CD4-positive, alpha-beta T cell treated with Interferon gamma for 1 hour (primary cell): Measurements from ENCODE around the gene EHBP1L1.

Source experiments
- DNase-seq: peaks from one replicate; pipeline ENCODE4 v3.0.0-alpha.2; 2020

The EHBP1L1 gene

DNA sequence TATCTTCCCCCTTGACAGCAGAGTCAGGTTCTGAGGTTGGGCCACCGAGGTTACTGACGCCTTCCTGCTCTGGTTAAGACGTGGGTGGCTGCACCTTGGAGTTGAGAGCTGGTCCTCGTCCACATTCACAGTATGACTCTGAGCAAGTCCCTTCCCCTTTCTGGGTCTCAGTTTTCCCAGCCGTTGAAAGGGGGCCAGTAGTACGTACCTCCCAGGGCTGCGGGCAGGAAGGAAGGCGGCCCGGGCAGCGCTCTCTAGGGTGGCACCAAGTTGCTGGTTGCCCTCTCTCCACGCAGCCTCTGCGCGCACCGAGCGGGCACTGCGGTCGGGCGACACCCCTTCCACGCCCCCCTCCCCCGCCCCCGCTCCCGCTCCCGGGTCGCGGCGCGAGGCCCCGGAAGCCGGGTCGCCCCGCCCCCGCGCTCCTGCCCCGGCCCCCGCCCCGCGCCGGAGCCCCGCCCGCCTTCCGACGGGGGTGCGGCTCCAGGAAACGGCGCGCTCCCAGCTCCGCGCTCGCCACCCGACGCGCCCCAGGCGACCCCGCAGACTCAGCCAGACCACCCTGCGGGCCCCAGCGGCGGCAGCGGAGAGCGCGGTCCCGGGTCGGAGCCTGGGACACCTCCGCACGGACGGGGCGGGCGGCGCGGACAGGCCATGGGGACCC, at the start of gene EHBP1L1:
Gene EHBP1L1 (plus strand): TSS at position 486 of the 664 bp plus-strand sequence. CDS start 250 bp downstream, outside the sequence.
- DNase-seq, result peak; percentile 84

DNA sequence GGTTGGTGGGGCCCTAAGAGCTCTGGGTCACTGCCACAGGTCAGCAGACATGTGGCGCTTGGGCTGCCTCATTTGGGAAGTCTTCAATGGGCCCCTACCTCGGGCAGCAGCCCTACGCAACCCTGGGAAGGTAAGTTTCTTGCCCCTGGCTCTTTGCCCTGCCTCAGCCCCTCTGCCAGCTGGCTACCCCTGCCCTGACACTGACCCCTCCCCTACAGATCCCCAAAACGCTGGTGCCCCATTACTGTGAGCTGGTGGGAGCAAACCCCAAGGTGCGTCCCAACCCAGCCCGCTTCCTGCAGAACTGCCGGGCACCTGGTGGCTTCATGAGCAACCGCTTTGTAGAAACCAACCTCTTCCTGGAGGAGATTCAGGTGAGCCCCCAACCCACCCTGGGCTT, 49.1 kb upstream of the EHBP1L1 start:
- no peak for DNase-seq

- DNase-seq, result no peak
These were observed 47.0 kb upstream of the EHBP1L1 start for GRCh38 chr11:65528819-65529350.

- DNase-seq, result no peak
These were observed 46.2 kb upstream of the EHBP1L1 start for GRCh38 chr11:65529475-65530156.

GRCh38 chr11:65530157-65530496, 45.7 kb upstream of the EHBP1L1 start:
- no peak for DNase-seq

- DNase-seq, result no peak
These were observed 43.3 kb upstream of the EHBP1L1 start for GRCh38 chr11:65532388-65533064.

DNA sequence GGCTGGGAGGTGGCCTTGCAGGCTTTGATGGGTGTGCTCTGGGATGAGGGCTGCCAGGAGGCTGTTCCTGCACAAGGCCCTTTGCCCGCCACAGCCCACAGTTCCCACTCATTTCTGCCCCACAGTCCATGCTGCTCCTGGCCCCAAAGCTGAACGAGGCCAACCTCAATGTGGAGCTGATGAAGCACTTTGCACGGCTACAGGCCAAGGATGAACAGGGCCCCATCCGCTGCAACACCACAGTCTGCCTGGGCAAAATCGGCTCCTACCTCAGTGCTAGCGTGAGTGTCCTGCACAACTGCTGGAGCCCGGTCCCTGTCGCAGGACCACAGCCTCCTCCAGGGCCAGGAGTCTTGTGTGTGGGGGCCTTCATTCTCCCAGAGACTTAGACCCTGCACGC, 40.8 kb upstream of the EHBP1L1 start:
- DNase-seq, result no peak

DNA sequence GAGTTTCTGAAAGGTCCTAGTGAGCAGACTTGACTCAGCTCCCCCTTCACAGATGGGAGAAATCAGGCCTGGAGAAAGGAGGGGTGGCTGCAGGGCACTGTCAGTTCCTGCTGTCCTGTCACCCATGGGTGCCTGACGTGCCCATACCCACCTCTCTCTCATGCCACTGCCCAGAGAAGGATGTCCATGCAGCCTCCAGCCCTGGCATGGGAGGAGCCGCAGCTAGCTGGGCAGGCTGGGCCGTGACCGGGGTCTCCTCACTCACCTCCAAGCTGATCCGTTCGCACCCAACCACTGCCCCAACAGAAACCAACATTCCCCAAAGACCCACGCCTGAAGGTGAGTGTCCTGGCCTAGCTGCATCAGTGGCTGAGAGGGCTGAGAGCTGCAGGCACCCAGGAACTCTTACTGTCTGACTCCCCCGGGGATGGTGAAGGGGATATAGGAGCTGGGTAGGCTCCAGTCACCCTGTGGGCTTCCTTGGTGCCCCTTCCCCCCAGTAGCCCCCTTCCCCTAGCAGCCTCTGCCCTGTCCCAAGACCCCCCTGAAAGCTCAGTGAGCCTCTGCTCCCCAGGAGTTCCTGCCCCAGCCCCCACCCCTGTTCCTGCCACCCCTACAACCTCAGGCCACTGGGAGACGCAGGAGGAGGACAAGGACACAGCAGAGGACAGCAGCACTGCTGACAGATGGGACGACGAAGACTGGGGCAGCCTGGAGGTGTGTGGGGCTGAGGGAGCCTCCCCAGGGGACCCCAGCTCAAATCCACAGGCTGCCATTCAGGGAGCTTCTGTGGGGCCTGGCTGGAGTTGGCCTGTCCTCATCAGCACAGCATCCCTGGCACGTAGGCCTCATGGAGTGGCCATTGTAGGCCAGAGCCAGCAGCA, 39.2 kb upstream of the EHBP1L1 start:
- no peak for DNase-seq

- DNase-seq, result no peak
These were observed 38.6 kb upstream of the EHBP1L1 start for GRCh38 chr11:65537296-65537597.

DNA sequence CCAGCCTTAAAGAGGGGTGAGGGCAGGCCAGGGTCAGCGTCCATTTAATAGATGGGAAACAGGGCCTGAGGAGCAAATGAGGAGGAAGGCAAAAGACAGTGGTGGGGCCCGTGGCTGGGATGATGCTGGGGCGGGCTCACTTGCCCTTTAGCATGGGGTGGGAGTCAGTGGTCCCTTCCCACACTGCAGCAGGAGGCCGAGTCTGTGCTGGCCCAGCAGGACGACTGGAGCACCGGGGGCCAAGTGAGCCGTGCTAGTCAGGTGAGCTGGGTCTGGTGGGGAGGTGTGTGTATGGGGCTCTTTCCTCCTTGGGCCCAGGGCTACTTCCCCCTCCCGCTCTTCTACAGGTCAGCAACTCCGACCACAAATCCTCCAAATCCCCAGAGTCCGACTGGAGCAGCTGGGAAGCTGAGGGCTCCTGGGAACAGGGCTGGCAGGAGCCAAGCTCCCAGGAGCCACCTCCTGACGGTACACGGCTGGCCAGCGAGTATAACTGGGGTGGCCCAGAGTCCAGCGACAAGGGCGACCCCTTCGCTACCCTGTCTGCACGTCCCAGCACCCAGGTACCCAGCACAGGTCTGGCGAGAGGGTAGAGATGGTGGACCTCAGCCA, 38.1 kb upstream of the EHBP1L1 start:
- DNase-seq, result no peak

GRCh38 chr11:65538232-65538914, 37.5 kb upstream of the EHBP1L1 start:
- no peak for DNase-seq

DNA sequence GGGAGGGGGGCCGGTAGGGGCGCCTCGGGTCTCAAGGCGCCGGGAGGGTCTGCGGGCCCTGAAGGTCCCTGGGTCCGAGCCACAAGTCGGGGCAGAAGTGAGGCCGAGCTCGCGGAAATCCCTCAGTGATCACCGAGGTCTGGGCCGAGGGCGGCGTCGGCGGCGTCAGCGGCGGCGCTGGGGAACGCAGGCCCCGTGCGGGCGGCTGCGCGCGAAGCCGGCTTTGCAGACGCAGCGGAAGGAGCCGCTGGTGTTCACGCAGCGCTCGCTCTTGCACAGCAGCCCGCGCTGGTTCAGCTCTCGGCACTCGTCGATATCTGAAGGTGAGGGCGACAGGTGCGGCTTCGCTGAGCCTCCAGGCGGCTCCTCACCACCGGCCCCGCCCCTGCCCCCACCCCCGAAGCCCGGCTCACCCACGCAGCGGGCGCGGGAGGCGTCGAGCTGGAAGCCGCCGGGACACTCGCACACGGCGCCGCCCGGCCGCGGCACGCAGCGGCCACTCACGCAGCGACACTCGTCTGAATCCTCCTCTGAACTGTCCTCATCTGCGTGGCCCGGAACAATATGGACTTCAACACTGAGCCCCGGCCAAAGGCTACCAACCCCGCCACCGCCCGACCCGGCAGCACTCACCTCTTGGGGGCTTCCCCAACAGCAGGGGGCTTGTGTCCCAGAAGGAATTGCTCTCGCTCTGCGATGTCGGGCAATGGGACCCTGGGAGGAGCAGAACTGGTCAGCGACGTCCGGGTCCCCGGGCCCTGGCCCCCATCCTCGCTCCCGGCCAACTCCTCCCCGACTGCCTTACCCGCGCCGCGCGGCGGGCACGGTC, 36.7 kb upstream of the EHBP1L1 start:
- no peak for DNase-seq

DNA sequence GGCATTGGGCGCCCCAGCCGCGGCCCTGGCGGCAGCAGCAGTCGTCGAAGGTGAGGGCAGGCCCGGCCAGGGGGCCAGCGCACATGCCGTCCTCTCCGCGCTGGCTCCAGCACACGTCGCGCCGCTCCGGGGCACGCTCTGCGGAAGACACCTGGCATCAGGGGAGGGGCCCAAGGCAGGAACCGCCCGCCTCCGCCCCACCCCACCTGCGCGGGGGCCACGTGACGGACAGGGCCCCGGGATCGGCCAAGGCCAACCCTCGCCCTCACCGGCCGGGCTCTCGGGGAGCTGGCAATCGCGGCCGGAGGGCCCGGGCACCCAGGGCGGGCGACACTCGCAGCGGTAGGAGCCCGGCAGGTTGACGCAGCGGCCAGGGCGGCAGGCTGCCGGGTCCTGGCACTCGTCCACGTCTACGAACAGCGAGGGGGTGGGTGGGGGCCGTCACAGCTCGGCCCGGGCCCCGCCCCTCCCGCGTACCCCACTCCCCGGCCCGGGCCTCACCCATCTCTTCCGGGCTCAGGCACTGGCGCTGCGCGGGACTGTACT, 36.0 kb upstream of the EHBP1L1 start:
- no peak for DNase-seq

- DNase-seq, result peak; percentile 85
These were observed 35.4 kb upstream of the EHBP1L1 start for GRCh38 chr11:65540290-65541092.

GRCh38 chr11:65541093-65541982, 34.5 kb upstream of the EHBP1L1 start:
- DNase-seq, result no peak

DNA sequence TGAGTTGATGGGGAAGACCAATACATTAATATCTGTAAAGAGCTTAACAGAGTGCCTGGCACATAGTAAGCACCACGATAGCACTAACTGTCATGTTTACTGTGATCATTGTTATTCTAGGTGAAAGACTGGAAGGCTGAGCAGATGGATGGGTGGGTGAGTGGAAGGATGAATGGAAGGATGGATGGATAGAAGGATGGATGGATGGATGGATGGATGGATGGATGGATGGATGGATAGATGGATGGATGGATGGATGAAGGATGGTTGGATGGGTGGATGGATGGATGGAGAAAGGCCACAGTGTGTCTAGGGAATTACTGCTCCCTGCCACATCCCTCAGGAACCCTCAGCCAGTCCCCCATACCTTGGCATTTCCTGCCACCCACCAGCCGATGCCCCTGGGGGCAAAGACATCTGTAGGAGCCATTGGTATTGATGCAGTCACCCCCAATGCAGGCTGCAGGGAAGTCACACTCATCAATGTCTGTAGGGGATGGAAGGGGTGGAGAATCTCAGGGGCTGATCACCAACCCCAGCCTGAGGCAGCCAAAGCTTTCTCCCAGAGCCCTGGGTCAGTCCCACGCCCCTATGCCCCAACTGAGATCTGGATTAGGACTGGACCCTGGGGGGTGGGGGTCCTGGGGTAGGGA, 33.0 kb upstream of the EHBP1L1 start:
- no peak for DNase-seq

- DNase-seq, result no peak
These were observed 30.0 kb upstream of the EHBP1L1 start for GRCh38 chr11:65545853-65546216.

DNA sequence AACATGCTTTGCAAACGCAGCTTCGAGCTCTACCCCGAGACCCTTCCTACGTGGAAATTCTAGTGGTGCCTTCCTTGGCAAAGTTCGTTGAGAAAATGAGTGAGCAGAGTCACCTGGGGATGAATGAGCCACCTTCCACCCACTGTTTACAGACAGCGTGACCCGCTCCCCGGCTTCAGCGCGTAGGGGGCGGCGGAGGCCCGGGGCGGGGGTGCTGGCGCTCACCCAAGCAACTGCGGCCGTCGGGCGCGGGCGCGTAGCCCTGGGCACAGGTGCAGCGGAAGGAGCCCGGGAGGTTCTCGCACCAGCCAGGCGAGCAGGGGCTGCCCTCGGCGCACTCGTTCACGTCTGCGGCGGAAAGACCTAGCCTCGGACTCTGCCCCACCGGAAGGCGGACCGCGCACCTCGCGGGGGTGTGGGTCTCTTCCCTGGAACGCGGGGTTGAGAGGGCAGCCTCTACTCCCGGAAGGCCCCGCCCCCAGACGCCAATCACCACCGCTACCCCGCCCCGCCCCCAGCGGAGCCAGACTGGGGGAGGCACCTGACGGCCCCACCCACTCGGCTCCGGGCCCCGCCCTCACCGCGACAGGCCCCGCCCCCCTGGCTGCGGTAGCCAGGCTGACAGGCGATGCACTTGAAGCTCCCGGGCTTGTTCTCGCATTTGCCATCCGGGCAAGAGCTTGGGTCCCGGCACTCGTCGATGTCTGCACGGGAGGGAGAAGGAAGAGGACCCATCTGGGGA, 29.5 kb upstream of the EHBP1L1 start:
- peak; percentile 97 for DNase-seq
